Ovary (tissue), 9 donors: ENCODE measurements around the gene CRCP. TPM values are rescaled to one million over a fixed set of nuclear protein-coding genes. Genes with fewer than 3 reads are reported as not detected.

ENCODE experiments used
- DNase-seq, 5 donors: peaks; one replicate each; pipeline ENCODE4 v3.0.0-alpha.2; 2019 to 2020
- H3K27ac ChIP-seq, 2 donors: fragments of 200-600 bp; one replicate each; pipeline versions ENCODE4 v1.5.1 to v1.8.0; 2019 to 2022
- H3K27me3 ChIP-seq: fragments of 200-600 bp; one replicate; pipeline ENCODE4 v1.8.0; 2022
- H3K36me3 ChIP-seq: fragments of 200-600 bp; sonication (generic); one replicate; pipeline ENCODE4 v1.5.1; 2019
- H3K4me1 ChIP-seq: one replicate; pipeline ENCODE4 v1.8.1; 2013; ENCODE audit warnings: mild to moderate bottlenecking, moderate library complexity; ENCODE audit not compliant: insufficient read depth
- H3K4me3 ChIP-seq: fragments of 200-600 bp; sonication (generic); one replicate; pipeline ENCODE4 v1.5.1; 2017
- H3K9me3 ChIP-seq, 2 donors: fragments of 200-600 bp in 1 of 2; sonication (generic) in 1 of 2; one replicate each; pipeline versions ENCODE4 v1.5.1 to v1.8.1; 2013 to 2019; ENCODE audit warnings: mild to moderate bottlenecking in 1 of 2, moderate library complexity in 1 of 2
- CTCF ChIP-seq, 3 donors: fragments of 450-650 bp in 2 of 3; fragments of 200-600 bp in 1 of 3; IDR thresholded peaks; one replicate each; pipeline versions ENCODE4 v1.5.1 to v1.8.0; 2016 to 2022; ENCODE audit warnings: antibody characterized with exemption in 3 of 3, mild to moderate bottlenecking in 1 of 3
- EP300 ChIP-seq: sonication (generic); formaldehyde crosslinking; IDR thresholded peaks from one replicate; pipeline ENCODE4 v1.6.1; 2017; ENCODE audit warnings: antibody characterized with exemption
- POLR2A ChIP-seq: fragments of 450-650 bp; IDR thresholded peaks from one replicate; pipeline ENCODE4 v1.6.1; 2017; ENCODE audit warnings: antibody characterized with exemption, mild to moderate bottlenecking, moderate library complexity
- WGBS, 3 donors: extraction: QIAGEN DNeasy Blood & Tissue Kit in 1 of 3; methylation state at CpG; one replicate each; pipeline versions ENCODE4 v1.1.5 to v1.1.7; 2013 to 2017; 5-methylcytosine and 5-hydroxymethylcytosine counted together
- intact Hi-C, 4 donors: fragments of 100-400 bp; cut with DNase I; formaldehyde crosslinking; loops; one replicate each; pipeline versions ENCODE4 v1.11.0 to v1.15.1; 2022 to 2023
- polyA plus RNA-seq, 2 donors: library from polyadenylated mRNA; stranded (reverse); fragments of 200-250 nt in 1 of 2; fragments of 350-450 nt in 1 of 2; fragmentation: Illumina TruSeq in 1 of 2; extraction: RNeasy Lipid Tissue Mini Kit (QIAGEN cat#74804) in 1 of 2; gene quantifications; one replicate each; pipeline ENCODE4 v1.2.3, GENCODE V29; 2013 to 2014
- total RNA-seq, 7 donors: library from RNA; depleted of rRNA in 2 of 7; stranded (reverse); fragments of >200 nt in 2 of 7; fragmentation: NEBNext Ultra II Directional in 3 of 7; extraction: Animal tissue kit (Norgen Biotek cat#: 25700) in 3 of 7; gene quantifications; one replicate each; pipeline versions ENCODE4 v1.1.0 to v1.2.4, GENCODE V29; 2016 to 2023
- donor health status: DM: no; HTN: no; CAD: no; lungs with moderate emphysema.
- donor health status: DM: no; HTN: no; CAD: no.
- donor health status: Bipolar disorder and iron deficiency.
- donor health status: DM: yes; HTN: yes; CAD: no.
- donor health status: DM: no; HTN: no; CAD: no.
- donor health status: DM: yes; HTN: yes; CAD: no.

The CRCP gene
- total and polyA plus RNA-seq, 9 donors = 23.2 to 46.8 (median 29.1) TPM

GRCh38 chr7:66198956-66199355, 84.3 kb downstream of the CRCP start:
- no peak overlapping the region for H3K4me3 ChIP-seq
- WGBS, 3 donors = 88 to 91% (median 91%) methylated on average over 4 of the region's 4 CpGs
- DNase-seq = no peak
- no peaks in the 10 kb centered on the region for H3K36me3 ChIP-seq
- TF ChIP-seq CTCF (IDR thresholded peaks at IDR 0.05) = no peak
- no peak for TF ChIP-seq EP300
- TF ChIP-seq POLR2A = no peak
- H3K27ac ChIP-seq = no peak overlapping the region
- intact Hi-C loops = no loop called here
- no peaks in the 10 kb centered on the region for H3K27me3 ChIP-seq
- no peaks in the 10 kb centered on the region for H3K4me1 ChIP-seq
- no peaks in the 10 kb centered on the region for H3K9me3 ChIP-seq

GRCh38 chr7:66202441-66202840, 87.8 kb downstream of the CRCP start:
- 69 to 75% (median 74%) methylated on average over 8 of the region's 8 CpGs for WGBS, 3 donors
- Histone ChIP-seq H3K9me3 (no peaks in the 10 kb centered on the region), H3K27ac (no peak overlapping the region), H3K4me1 (peaks cover 3% of the 10 kb centered on the region), H3K36me3 (no peaks in the 10 kb centered on the region), H3K4me3 (no peak overlapping the region), H3K27me3 (no peaks in the 10 kb centered on the region)
- TF ChIP-seq EP300 (no peak), CTCF (IDR thresholded peaks at IDR 0.05) (no peak), POLR2A (no peak)
- intact Hi-C loops = loop anchor here in 1 of 4 donors (10.0 kb wide), 1 partner anchor 58 kb away; no protein-coding TSS in a partner anchor
- DNase-seq = no peak

Other genes starting within 250 kb of the CRCP start
- gene VKORC1L1, start 241.8 kb upstream of the CRCP start, total RNA-seq = 10 to 100 TPM; 11.8 to 30.0 (median 24.8) TPM
- 10 to 100 TPM; 16.3 to 38.0 TPM for gene VKORC1L1, start 241.8 kb upstream of the CRCP start, polyA plus RNA-seq
- gene GUSB, start 132.6 kb upstream of the CRCP start, total RNA-seq = 10 to 100 TPM; 19.6 to 41.8 (median 36.1) TPM
- gene GUSB, start 132.6 kb upstream of the CRCP start, polyA plus RNA-seq = 10 to 100 TPM; 54.0 to 80.9 TPM
- gene ASL, start 39.0 kb upstream of the CRCP start, total RNA-seq = 10 to 100 TPM; 11.9 to 28.8 (median 18.6) TPM
- 10 to 100 TPM in 1 of 2 donors, 1 to 10 TPM in 1; 2.8 to 26.7 TPM for gene ASL, start 39.0 kb upstream of the CRCP start, polyA plus RNA-seq
- 10 to 100 TPM; 24.0 to 42.5 (median 30.3) TPM for gene TPST1, start 90.5 kb downstream of the CRCP start, total RNA-seq
- 10 to 100 TPM; 18.9 to 42.6 TPM for gene TPST1, start 90.5 kb downstream of the CRCP start, polyA plus RNA-seq